Neural progenitor cell (in vitro differentiated cells): ENCODE measurements around the gene LOXHD1. TPM values are rescaled to one million over a fixed set of nuclear protein-coding genes. Genes with fewer than 3 reads are reported as not detected.
A peak's percentile ranks its signal among the peaks of the same experiment; 100 is the strongest.

ENCODE experiments used
- DNase-seq: peaks from one replicate; pipeline ENCODE4 v3.0.0-alpha.2; 2016; ENCODE audit warnings: low spot score
- H2AFZ ChIP-seq: fragments of 200-600 bp; sonication (generic); replicated peaks from 2 replicates; pipeline ENCODE4 v1.6.1; 2016; ENCODE audit warnings: antibody characterized with exemption
- H3F3A ChIP-seq: fragments of 200-600 bp; sonication (generic); 2 replicates; pipeline ENCODE4 v1.6.1; 2016; ENCODE audit warnings: antibody characterized with exemption, low read depth
- H3K27ac ChIP-seq: fragments of 200-600 bp; sonication (generic); 2 replicates; pipeline ENCODE4 v1.5.1; 2016; ENCODE audit warnings: mild to moderate bottlenecking
- H3K27me3 ChIP-seq: fragments of 200-600 bp; sonication (generic); 2 replicates; pipeline ENCODE4 v1.6.1; 2016; ENCODE audit warnings: mild to moderate bottlenecking, moderate library complexity
- H3K36me3 ChIP-seq: fragments of 200-600 bp; sonication (generic); 2 replicates; pipeline ENCODE4 v1.5.1; 2016
- H3K4me1 ChIP-seq: fragments of 200-600 bp; sonication (generic); 2 replicates; pipeline ENCODE4 v1.6.1; 2016; ENCODE audit warnings: mixed run types
- H3K4me2 ChIP-seq: fragments of 200-600 bp; sonication (generic); 2 replicates; pipeline ENCODE4 v1.6.1; 2016
- H3K4me3 ChIP-seq: fragments of 200-600 bp; sonication (generic); 2 replicates; pipeline ENCODE4 v1.5.1; 2016
- H3K79me2 ChIP-seq: fragments of 200-600 bp; sonication (generic); 2 replicates; pipeline ENCODE4 v1.6.1; 2016; ENCODE audit warnings: low read depth
- H3K9ac ChIP-seq: fragments of 200-600 bp; sonication (generic); 2 replicates; pipeline ENCODE4 v1.6.1; 2016
- H3K9me3 ChIP-seq: fragments of 200-600 bp; sonication (generic); 2 replicates; pipeline ENCODE4 v1.5.1; 2016; ENCODE audit warnings: low read depth
- H4K20me1 ChIP-seq: fragments of 200-600 bp; sonication (generic); 2 replicates; pipeline ENCODE4 v1.6.1; 2016; ENCODE audit warnings: low read depth
- H3K27ac Mint-ChIP-seq: 3 replicates; pipeline ENCODE4 v1.8.0; 2021; ENCODE audit warnings: mixed read lengths
- H3K27me3 Mint-ChIP-seq: 2 replicates; pipeline ENCODE4 v1.8.0; 2022; ENCODE audit warnings: low read depth, mild to moderate bottlenecking, inconsistent platforms, moderate library complexity, mixed read lengths; ENCODE audit not compliant: insufficient read depth
- H3K36me3 Mint-ChIP-seq: 3 replicates; pipeline ENCODE4 v1.8.0; 2021; ENCODE audit warnings: mixed read lengths
- H3K4me1 Mint-ChIP-seq: 3 replicates; pipeline ENCODE4 v1.8.0; 2021; ENCODE audit warnings: mixed read lengths
- H3K4me3 Mint-ChIP-seq: 3 replicates; pipeline ENCODE4 v1.8.0; 2021; ENCODE audit warnings: mild to moderate bottlenecking, moderate library complexity, mixed read lengths
- H3K9me3 Mint-ChIP-seq: 3 replicates; pipeline ENCODE4 v1.8.0; 2020; ENCODE audit warnings: mixed read lengths
- CTCF ChIP-seq: fragments of 200-600 bp; sonication (generic); IDR thresholded peaks from 2 replicates; pipeline ENCODE4 v1.5.1; 2017; ENCODE audit warnings: antibody characterized with exemption, mild to moderate bottlenecking
- EZH2 ChIP-seq: fragments of 200-600 bp; sonication (generic); IDR thresholded peaks from 2 replicates; pipeline ENCODE4 v1.6.1; 2017; ENCODE audit warnings: antibody characterized with exemption, mild to moderate bottlenecking, moderate library complexity
- EZH2phosphoT487 ChIP-seq: fragments of 200-600 bp; sonication (generic); IDR thresholded peaks from 2 replicates; pipeline ENCODE4 v1.6.1; 2017; ENCODE audit warnings: antibody characterized with exemption
- total RNA-seq: library from RNA; depleted of rRNA; stranded (reverse); fragments of >200 nt; gene quantifications from 2 replicates; pipeline ENCODE4 v1.2.3, GENCODE V29; 2015; ENCODE audit warnings: low replicate concordance

Gene LOXHD1
- total RNA-seq, 1 donor from 2014 or later = not detected

- Mint-ChIP-seq H3K4me1 (peaks cover 8% of the 10 kb centered on the region), H3K9me3 (no peaks in the 10 kb centered on the region), H3K4me3 (no peak overlapping the region), H3K27ac (no peak overlapping the region), H3K27me3 (peaks cover 7% of the 10 kb centered on the region), H3K36me3 (no peaks in the 10 kb centered on the region)
- Histone ChIP-seq H3K79me2 (no peaks in the 10 kb centered on the region), H3K36me3 (no peaks in the 10 kb centered on the region), H4K20me1 (no peaks in the 10 kb centered on the region), H3F3A (no peaks in the 10 kb centered on the region), H2AFZ (no peak overlapping the region), H3K27ac (no peak overlapping the region), H3K4me2 (no peak overlapping the region), H3K4me1 (peaks cover 5% of the 10 kb centered on the region), H3K27me3 (no peaks in the 10 kb centered on the region), H3K9me3 (no peaks in the 10 kb centered on the region), H3K9ac (no peak overlapping the region), H3K4me3 (no peak overlapping the region)
- TF ChIP-seq CTCF = no peak
- no peak for TF ChIP-seq EZH2
- no peak for TF ChIP-seq EZH2phosphoT487
- DNase-seq = no peak
These were observed 168.4 kb downstream of the LOXHD1 start for GRCh38 chr18:46488471-46489213.

DNA sequence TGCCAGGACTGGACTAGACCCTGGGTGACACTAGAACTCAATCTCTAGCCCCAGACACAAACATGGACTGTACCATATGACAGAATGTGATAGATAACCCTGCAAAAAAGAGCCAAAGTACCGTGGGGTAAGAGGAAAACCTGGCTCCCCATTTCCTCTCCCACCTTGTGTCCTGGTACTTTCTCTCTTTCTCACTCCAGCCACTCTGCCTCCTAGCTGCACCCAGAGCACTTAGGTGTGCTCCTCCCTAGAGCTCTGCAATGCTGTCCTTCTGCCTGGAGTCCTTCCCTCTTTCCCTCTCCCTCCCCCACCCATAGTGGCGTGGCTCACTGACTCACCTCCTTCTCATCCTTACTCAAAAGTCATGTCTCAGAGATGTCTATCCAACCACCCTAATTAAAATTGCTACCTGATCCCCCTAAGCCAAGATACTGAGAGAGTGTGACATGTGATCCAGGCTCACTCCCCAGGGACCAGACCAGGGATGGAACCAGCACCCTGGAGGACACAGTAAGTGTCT lies 171.3 kb downstream of the LOXHD1 start:
- Mint-ChIP-seq H3K27me3 (peaks cover 8% of the 10 kb centered on the region), H3K27ac (no peak overlapping the region), H3K4me3 (no peak overlapping the region), H3K9me3 (peaks cover 2% of the 10 kb centered on the region), H3K4me1 (peaks cover 23% of the 10 kb centered on the region), H3K36me3 (no peaks in the 10 kb centered on the region)
- Histone ChIP-seq H3F3A (peaks cover 15% of the 10 kb centered on the region), H3K9ac (no peak overlapping the region), H4K20me1 (no peaks in the 10 kb centered on the region), H3K36me3 (no peaks in the 10 kb centered on the region), H3K4me1 (peaks cover 12% of the 10 kb centered on the region), H3K9me3 (no peaks in the 10 kb centered on the region), H3K79me2 (no peaks in the 10 kb centered on the region), H3K4me3 (no peak overlapping the region), H3K4me2 (no peak overlapping the region), H3K27me3 (no peaks in the 10 kb centered on the region), H3K27ac (no peak overlapping the region), H2AFZ (no peak overlapping the region)
- no peak for DNase-seq
- TF ChIP-seq EZH2 = no peak
- TF ChIP-seq EZH2phosphoT487 = no peak
- no peak for TF ChIP-seq CTCF

- no peaks in the 10 kb centered on the region for H4K20me1 ChIP-seq
- H3K27ac Mint-ChIP-seq = no peak overlapping the region
- no peaks in the 10 kb centered on the region for H3K79me2 ChIP-seq
- H3K36me3 Mint-ChIP-seq = no peaks in the 10 kb centered on the region
- peak; percentile 13 for DNase-seq
- no peak overlapping the region for H3K4me3 Mint-ChIP-seq
- no peaks in the 10 kb centered on the region for H3K9me3 ChIP-seq
- no peak overlapping the region for H3K4me3 ChIP-seq
- H3K27me3 ChIP-seq = no peaks in the 10 kb centered on the region
- H3K27ac ChIP-seq = no peak overlapping the region
- TF ChIP-seq EZH2 (no peak), EZH2phosphoT487 (no peak)
- H3K9ac ChIP-seq = no peak overlapping the region
- H3K9me3 Mint-ChIP-seq = peaks cover 2% of the 10 kb centered on the region
- H3K36me3 ChIP-seq = no peaks in the 10 kb centered on the region
- peaks cover 12% of the 10 kb centered on the region for H3K4me1 ChIP-seq
- peak overlapping the region; percentile 4 for H3K4me2 ChIP-seq
- peak overlapping the region; percentile 36 for H2AFZ ChIP-seq
- H3F3A ChIP-seq = peaks cover 16% of the 10 kb centered on the region
- H3K4me1 Mint-ChIP-seq = peaks cover 27% of the 10 kb centered on the region
- H3K27me3 Mint-ChIP-seq = peaks cover 5% of the 10 kb centered on the region
These were observed 172.0 kb downstream of the LOXHD1 start for GRCh38 chr18:46484971-46485370.

DNA sequence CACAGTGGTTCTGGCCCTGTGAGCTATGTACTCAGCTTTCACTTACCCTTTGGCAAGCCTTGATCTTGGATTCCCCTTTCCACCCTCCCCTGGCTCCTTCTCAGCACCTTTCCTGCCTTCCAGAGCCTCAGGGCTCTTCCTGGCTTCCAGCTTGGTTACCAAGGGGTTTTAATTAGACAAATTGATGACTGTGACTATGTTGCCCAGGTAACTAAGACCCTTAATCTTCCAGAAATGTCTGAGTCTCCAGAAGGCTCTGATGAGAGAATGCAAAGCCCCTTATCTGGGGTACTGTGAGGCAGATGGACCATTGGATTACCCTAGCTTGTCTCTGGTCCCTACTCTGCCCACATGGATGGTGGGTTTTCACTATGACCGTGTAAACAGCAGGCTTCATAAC lies 174.2 kb downstream of the LOXHD1 start:
- peaks cover 27% of the 10 kb centered on the region for H3K4me1 Mint-ChIP-seq
- no peaks in the 10 kb centered on the region for H3K79me2 ChIP-seq
- no peak overlapping the region for H3K9ac ChIP-seq
- peaks cover 2% of the 10 kb centered on the region for H3K9me3 Mint-ChIP-seq
- H3K36me3 Mint-ChIP-seq = no peaks in the 10 kb centered on the region
- DNase-seq = no peak
- H3K4me2 ChIP-seq = no peak overlapping the region
- H3K27ac ChIP-seq = no peak overlapping the region
- TF ChIP-seq EZH2phosphoT487 = no peak
- no peak for TF ChIP-seq EZH2
- TF ChIP-seq CTCF = no peak
- H3K4me3 ChIP-seq = no peak overlapping the region
- H4K20me1 ChIP-seq = no peaks in the 10 kb centered on the region
- H2AFZ ChIP-seq = no peak overlapping the region
- H3K9me3 ChIP-seq = no peaks in the 10 kb centered on the region
- H3K27me3 ChIP-seq = no peaks in the 10 kb centered on the region
- H3K27me3 Mint-ChIP-seq = peaks cover 5% of the 10 kb centered on the region
- peaks cover 16% of the 10 kb centered on the region for H3F3A ChIP-seq
- H3K4me3 Mint-ChIP-seq = no peak overlapping the region
- no peaks in the 10 kb centered on the region for H3K36me3 ChIP-seq
- H3K27ac Mint-ChIP-seq = peak overlapping the region; percentile 81
- H3K4me1 ChIP-seq = peaks cover 12% of the 10 kb centered on the region
